Measurements from ENCODE around the gene LRMDA.

The LRMDA gene

DNA sequence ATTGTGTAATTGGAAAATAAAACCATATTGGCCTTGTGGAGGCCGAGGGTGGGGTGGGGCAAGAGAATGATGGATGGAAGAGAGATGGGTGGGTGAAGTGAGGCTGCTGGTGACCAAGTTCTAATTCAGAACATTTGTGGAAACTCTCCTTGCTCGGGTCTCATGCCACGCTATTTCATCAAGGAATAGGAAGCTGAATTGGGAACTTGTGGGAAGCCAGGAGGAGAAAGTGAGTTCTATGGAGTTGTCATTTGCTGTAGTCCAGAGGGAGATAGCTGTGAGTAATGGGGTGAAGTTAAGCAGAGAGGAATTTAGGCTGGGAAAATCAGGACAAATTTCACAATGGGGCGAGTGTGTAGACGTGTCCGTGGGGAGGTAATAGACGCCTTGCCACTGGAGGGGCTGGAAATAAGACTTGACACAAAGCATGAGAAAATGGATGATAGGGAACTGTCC, 339.2 kb downstream of the LRMDA start:
- no peak overlapping the region for H3K4me3 ChIP-seq (ENCODE audit: low read depth, low read length)
- ChIA-PET CTCF (no interaction called here), POLR2A (no interaction called here)
- peaks cover 6% of the 10 kb centered on the region; the same call in 1 of the 2 replicates for H3K4me1 ChIP-seq (ENCODE audit: control insufficient read depth, insufficient read depth, low read length)
- H3K27ac ChIP-seq (ENCODE audit: extremely low read depth, low read depth, low read length) = no peak overlapping the region
- TF ChIP-seq, protein P1, sequence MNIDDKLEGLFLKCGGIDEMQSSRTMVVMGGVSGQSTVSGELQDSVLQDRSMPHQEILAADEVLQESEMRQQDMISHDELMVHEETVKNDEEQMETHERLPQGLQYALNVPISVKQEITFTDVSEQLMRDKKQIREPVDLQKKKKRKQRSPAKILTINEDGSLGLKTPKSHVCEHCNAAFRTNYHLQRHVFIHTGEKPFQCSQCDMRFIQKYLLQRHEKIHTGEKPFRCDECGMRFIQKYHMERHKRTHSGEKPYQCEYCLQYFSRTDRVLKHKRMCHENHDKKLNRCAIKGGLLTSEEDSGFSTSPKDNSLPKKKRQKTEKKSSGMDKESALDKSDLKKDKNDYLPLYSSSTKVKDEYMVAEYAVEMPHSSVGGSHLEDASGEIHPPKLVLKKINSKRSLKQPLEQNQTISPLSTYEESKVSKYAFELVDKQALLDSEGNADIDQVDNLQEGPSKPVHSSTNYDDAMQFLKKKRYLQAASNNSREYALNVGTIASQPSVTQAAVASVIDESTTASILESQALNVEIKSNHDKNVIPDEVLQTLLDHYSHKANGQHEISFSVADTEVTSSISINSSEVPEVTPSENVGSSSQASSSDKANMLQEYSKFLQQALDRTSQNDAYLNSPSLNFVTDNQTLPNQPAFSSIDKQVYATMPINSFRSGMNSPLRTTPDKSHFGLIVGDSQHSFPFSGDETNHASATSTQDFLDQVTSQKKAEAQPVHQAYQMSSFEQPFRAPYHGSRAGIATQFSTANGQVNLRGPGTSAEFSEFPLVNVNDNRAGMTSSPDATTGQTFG (tag by site-specific recombination; IDR thresholded peaks at IDR 0.05; ENCODE audit: borderline replicate concordance) = no peak
- TF ChIP-seq ZNF394 (tag by site-specific recombination; IDR thresholded peaks at IDR 0.05; ENCODE audit: borderline replicate concordance) (no peak), ZNF132 (tag by site-specific recombination; IDR thresholded peaks at IDR 0.05; ENCODE audit: borderline replicate concordance) (no peak), HOXA7 (CRISPR knock-in tag; IDR thresholded peaks at IDR 0.05; ENCODE audit: borderline replicate concordance) (no peak), ZNF530 (tag by site-specific recombination; IDR thresholded peaks at IDR 0.05; ENCODE audit: low read depth) (no peak), SCRT2 (tag by site-specific recombination; IDR thresholded peaks at IDR 0.05) (no peak), KLF16 (tag by site-specific recombination; IDR thresholded peaks at IDR 0.05) (no peak)
- TF ChIP-seq, protein P2, sequence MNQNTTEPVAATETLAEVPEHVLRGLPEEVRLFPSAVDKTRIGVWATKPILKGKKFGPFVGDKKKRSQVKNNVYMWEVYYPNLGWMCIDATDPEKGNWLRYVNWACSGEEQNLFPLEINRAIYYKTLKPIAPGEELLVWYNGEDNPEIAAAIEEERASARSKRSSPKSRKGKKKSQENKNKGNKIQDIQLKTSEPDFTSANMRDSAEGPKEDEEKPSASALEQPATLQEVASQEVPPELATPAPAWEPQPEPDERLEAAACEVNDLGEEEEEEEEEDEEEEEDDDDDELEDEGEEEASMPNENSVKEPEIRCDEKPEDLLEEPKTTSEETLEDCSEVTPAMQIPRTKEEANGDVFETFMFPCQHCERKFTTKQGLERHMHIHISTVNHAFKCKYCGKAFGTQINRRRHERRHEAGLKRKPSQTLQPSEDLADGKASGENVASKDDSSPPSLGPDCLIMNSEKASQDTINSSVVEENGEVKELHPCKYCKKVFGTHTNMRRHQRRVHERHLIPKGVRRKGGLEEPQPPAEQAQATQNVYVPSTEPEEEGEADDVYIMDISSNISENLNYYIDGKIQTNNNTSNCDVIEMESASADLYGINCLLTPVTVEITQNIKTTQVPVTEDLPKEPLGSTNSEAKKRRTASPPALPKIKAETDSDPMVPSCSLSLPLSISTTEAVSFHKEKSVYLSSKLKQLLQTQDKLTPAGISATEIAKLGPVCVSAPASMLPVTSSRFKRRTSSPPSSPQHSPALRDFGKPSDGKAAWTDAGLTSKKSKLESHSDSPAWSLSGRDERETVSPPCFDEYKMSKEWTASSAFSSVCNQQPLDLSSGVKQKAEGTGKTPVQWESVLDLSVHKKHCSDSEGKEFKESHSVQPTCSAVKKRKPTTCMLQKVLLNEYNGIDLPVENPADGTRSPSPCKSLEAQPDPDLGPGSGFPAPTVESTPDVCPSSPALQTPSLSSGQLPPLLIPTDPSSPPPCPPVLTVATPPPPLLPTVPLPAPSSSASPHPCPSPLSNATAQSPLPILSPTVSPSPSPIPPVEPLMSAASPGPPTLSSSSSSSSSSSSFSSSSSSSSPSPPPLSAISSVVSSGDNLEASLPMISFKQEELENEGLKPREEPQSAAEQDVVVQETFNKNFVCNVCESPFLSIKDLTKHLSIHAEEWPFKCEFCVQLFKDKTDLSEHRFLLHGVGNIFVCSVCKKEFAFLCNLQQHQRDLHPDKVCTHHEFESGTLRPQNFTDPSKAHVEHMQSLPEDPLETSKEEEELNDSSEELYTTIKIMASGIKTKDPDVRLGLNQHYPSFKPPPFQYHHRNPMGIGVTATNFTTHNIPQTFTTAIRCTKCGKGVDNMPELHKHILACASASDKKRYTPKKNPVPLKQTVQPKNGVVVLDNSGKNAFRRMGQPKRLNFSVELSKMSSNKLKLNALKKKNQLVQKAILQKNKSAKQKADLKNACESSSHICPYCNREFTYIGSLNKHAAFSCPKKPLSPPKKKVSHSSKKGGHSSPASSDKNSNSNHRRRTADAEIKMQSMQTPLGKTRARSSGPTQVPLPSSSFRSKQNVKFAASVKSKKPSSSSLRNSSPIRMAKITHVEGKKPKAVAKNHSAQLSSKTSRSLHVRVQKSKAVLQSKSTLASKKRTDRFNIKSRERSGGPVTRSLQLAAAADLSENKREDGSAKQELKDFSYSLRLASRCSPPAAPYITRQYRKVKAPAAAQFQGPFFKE (tag by site-specific recombination; IDR thresholded peaks at IDR 0.05; ENCODE audit: borderline replicate concordance) = no peak
- H3K36me3 ChIP-seq (ENCODE audit: control insufficient read depth in 2 of 2, insufficient read depth in 1 of 2, low read length in 2 of 2) = no peaks in the 10 kb centered on the region
- H3K9me3 ChIP-seq (ENCODE audit: control insufficient read depth, insufficient read depth, low read depth, low read length) = no peaks in the 10 kb centered on the region

DNA sequence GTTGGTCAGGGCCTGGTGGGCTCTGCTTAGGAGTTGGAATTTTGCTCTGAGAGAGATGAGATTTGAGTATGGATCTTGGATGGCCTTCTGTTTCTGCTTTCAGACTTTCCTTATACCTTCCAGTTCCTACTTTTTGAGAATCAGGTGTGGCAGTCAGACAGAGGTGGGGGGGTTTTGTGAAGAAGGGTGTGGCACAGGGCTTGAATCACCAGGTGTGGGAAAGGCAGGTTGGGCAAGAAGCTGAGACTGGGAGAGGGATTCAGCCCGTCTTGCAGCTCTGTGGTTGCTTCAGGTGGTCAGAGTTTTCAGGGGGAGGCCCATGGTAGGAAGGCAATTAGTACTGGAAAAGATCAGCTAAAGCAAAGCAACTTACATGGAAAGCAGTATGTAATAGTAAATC, 340.2 kb downstream of the LRMDA start:
- ChIA-PET POLR2A (no interaction called here), CTCF (no interaction called here)
- no peak for TF ChIP-seq ZNF76 (tag by site-specific recombination; IDR thresholded peaks at IDR 0.05; ENCODE audit: borderline replicate concordance, low read depth)
- no peak for TF ChIP-seq ZNF596 (tag by site-specific recombination; IDR thresholded peaks at IDR 0.05)
- TF ChIP-seq, protein P3, sequence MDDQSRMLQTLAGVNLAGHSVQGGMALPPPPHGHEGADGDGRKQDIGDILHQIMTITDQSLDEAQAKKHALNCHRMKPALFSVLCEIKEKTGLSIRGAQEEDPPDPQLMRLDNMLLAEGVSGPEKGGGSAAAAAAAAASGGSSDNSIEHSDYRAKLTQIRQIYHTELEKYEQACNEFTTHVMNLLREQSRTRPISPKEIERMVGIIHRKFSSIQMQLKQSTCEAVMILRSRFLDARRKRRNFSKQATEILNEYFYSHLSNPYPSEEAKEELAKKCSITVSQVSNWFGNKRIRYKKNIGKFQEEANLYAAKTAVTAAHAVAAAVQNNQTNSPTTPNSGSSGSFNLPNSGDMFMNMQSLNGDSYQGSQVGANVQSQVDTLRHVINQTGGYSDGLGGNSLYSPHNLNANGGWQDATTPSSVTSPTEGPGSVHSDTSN (CRISPR knock-in tag; IDR thresholded peaks at IDR 0.05) = no peak
- no peak for TF ChIP-seq GFI1B (tag by site-specific recombination; IDR thresholded peaks at IDR 0.05)
- no peak for TF ChIP-seq ZNF121 (tag by site-specific recombination; IDR thresholded peaks at IDR 0.05)
- TF ChIP-seq, protein P4, sequence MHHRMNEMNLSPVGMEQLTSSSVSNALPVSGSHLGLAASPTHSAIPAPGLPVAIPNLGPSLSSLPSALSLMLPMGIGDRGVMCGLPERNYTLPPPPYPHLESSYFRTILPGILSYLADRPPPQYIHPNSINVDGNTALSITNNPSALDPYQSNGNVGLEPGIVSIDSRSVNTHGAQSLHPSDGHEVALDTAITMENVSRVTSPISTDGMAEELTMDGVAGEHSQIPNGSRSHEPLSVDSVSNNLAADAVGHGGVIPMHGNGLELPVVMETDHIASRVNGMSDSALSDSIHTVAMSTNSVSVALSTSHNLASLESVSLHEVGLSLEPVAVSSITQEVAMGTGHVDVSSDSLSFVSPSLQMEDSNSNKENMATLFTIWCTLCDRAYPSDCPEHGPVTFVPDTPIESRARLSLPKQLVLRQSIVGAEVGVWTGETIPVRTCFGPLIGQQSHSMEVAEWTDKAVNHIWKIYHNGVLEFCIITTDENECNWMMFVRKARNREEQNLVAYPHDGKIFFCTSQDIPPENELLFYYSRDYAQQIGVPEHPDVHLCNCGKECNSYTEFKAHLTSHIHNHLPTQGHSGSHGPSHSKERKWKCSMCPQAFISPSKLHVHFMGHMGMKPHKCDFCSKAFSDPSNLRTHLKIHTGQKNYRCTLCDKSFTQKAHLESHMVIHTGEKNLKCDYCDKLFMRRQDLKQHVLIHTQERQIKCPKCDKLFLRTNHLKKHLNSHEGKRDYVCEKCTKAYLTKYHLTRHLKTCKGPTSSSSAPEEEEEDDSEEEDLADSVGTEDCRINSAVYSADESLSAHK (tag by site-specific recombination; IDR thresholded peaks at IDR 0.05) = no peak
- no peak for TF ChIP-seq ZNF274 (IDR thresholded peaks at IDR 0.05; ENCODE audit: low read length)
- no peak for TF ChIP-seq ZNF274 (tag by site-specific recombination; IDR thresholded peaks at IDR 0.05; ENCODE audit: borderline replicate concordance)
- TF ChIP-seq ZNF677 (tag by site-specific recombination; IDR thresholded peaks at IDR 0.05) = no peak
- Histone ChIP-seq H3K36me3 (ENCODE audit: control insufficient read depth in 2 of 2, insufficient read depth in 1 of 2, low read length in 2 of 2) (no peaks in the 10 kb centered on the region), H3K9me3 (ENCODE audit: control insufficient read depth, insufficient read depth, low read depth, low read length) (no peaks in the 10 kb centered on the region), H3K27ac (ENCODE audit: extremely low read depth, low read depth, low read length) (no peak overlapping the region), H3K4me1 (ENCODE audit: control insufficient read depth, insufficient read depth, low read length) (peaks cover 4% of the 10 kb centered on the region; the same call in 1 of the 2 replicates), H3K4me3 (ENCODE audit: low read depth, low read length) (no peak overlapping the region)
